ENCODE data around the gene CNTN6.
A peak's percentile ranks its signal among the peaks of the same experiment; 100 is the strongest.

DNA sequence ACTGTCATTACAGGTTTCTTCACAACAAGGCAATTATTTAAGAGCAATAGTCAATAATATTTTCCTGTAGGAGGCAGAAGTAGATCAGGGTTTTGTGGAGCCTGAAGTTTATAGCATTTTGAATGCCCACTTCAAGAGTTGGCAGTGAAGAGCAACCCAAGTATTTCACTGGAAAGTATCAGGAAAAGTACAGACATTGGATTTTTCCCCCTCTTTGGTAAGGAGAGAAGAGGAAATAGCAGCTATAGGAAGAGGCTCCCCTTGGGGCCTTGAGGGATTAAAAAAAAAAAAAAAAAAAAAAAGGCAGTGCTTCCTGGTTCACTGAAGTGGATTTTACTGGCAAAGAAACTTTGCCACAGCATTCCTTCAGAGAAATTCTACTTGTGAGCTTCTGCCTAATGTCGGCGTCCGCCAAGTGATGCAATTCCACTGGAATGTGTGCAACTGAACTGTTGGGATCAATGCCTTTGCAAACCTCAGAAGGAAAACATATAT lies 5.7 kb upstream of the CNTN6 start:
- TF ChIP-seq, protein P1, sequence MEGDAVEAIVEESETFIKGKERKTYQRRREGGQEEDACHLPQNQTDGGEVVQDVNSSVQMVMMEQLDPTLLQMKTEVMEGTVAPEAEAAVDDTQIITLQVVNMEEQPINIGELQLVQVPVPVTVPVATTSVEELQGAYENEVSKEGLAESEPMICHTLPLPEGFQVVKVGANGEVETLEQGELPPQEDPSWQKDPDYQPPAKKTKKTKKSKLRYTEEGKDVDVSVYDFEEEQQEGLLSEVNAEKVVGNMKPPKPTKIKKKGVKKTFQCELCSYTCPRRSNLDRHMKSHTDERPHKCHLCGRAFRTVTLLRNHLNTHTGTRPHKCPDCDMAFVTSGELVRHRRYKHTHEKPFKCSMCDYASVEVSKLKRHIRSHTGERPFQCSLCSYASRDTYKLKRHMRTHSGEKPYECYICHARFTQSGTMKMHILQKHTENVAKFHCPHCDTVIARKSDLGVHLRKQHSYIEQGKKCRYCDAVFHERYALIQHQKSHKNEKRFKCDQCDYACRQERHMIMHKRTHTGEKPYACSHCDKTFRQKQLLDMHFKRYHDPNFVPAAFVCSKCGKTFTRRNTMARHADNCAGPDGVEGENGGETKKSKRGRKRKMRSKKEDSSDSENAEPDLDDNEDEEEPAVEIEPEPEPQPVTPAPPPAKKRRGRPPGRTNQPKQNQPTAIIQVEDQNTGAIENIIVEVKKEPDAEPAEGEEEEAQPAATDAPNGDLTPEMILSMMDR (optimal IDR thresholded peaks at IDR 0.05 in 1 of 3, IDR thresholded peaks at IDR 0.05 in 1 of 3, conservative IDR thresholded peaks at IDR 0.05 in 1 of 3; ENCODE audit: extremely low read depth in 1 of 3, insufficient read depth in 2 of 3, low read length in 3 of 3), result peak in 1 of 3 experiments; percentile 11
- no peak for TF ChIP-seq EZH2 (IDR thresholded peaks at IDR 0.05; ENCODE audit: low read length)

All from keratinocyte (primary cell).